SK-N-DZ (cell line): ENCODE data around the gene CD209.
"Not testable (repeated sequence)": the region's sequence is repeated elsewhere in the genome, so short reads cannot be mapped to it uniquely, and the experiment has no call there.

Experiments
- DNase-seq: peaks from one replicate; pipeline ENCODE4 v3.0.0-alpha.2; 2015; ENCODE audit warnings: low spot score

Gene CD209

DNA sequence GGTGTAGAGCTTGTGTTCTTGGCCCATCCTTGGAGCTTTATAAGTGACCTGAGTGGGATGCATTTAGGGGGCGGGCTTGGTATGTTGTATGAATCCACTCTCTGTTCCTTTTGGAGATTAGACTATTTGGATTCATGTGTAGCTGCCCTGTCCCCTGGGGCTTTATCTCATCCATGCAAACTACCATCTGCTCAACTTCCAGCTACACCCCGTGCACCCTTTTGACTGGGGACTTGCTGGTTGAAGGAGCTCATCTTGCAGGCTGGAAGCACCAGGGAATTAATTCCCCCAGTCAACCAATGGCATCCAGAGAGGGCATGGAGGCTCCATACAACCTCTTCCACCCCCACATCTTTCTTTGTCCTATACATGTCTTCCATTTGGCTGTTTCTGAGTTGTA, 21.8 kb upstream of the CD209 start:
- no peak for DNase-seq

- DNase-seq = no peak
Measured at GRCh38 chr19:7767487-7767886, 20.2 kb upstream of the CD209 start.

GRCh38 chr19:7766535-7766934, 19.2 kb upstream of the CD209 start:
- no peak for DNase-seq

DNA sequence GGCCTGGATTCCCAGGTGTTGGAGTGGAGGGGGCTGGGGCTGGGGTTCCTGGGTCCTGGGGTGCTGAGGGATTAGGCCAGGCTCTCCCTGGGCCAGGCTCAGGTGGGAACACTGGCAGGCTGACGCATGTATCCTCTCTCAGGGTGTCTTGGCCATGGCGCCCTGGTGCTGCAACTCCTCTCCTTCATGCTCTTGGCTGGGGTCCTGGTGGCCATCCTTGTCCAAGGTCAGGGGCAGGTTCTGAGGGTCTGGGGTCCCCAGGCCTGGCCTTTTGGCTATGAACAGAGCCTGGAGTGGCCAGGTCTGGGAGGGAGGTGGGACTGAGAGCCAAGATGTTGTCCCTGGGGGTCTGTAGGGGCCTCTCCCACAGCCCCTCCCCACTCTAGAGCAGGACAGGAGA, 17.7 kb upstream of the CD209 start:
- DNase-seq = not testable (repeated sequence)

GRCh38 chr19:7764157-7764556, 16.8 kb upstream of the CD209 start:
- not testable (repeated sequence) for DNase-seq

DNA sequence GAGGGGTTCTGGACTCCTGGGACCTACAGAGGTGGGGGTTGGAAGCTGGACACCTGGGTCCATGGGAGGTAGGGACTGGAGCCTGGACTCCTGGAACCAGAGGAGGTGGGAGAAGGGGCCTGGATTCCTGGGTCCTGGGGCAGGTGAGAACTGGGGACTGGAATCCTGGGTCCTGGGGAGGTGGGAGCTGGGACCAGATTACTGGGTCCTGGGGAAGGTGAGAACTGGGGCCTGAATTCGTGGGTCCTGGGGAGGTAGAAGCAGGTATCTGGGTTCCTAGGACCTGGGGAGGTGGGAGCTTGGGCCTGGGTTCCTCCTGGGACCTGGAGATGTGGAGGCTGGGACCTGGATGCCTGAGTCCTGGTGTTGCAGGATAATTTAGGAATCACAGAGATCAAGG, 16.4 kb upstream of the CD209 start:
- DNase-seq = no peak

DNA sequence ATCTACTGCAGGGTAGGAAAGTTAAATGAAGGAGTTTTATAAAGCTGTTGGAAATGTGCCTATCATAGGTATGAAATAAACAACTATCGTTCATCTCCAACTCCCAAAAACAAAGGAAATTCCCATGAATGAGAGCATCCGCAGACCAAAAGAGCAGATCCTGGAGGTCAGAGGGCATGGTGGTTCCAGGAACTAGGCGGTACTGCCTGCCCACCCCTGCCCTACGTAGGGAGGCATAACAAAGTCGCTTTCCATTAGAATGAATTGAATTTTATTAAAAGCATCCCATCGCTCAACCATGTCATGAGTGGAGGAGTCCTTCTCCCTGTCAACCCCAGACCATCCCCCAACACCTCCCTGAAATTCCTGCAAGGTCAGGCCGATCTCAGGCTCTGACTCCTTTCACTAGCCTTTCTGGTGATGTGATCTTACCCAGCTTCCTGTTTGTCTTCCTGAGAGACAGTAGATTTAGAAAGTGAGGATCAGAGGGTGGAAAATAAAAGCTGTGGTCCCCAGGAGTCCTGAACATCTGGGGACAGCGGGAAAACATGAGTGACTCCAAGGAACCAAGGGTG, 15.5 kb upstream of the CD209 start, which contains the start of gene CLEC4M:
Gene CLEC4M (plus strand): TSS at position 525 of the 575 bp plus-strand sequence. CDS start 24 bp downstream, at position 549.
- DNase-seq = no peak

DNA sequence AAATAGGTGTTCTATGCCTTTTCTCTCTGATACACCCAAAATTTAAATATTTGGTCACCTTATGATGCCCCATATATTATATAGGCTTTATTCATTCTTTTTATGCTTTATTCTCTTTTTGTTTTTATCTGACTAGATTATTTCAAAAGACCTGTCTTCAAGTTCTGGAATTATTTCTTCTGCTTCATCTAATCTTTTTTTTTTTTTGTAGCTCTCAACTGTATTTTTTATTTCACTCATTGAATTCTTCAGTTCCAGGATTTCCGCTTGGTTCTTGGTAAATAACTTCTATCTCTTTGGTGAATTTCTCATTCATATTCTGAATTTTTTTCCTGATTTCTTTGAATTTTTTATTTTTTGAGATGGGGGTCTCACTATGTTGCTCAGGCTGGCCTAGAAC, 11.8 kb upstream of the CD209 start:
- DNase-seq = no peak

DNA sequence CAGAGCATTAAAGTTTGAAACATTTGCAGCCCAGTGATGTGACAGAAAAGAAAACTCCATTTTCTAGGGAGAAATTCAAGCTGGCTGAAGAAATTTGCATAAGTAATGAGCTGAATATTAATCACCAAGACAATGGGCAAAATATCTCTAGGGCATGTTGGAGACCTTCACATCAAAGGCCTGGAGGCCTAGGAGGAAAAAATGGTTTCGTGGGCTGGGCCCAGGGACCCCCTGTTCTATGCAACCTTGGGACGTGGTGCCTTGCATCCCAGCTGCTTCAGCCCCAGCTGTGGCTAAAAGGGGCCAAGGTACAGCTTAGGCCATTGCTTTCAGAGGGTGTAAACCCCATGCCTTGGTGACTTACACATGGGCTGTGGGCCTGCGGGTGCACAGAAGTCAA, 10.0 kb upstream of the CD209 start:
- DNase-seq = no peak

GRCh38 chr19:7756258-7756657, 8.9 kb upstream of the CD209 start:
- no peak for DNase-seq

DNA sequence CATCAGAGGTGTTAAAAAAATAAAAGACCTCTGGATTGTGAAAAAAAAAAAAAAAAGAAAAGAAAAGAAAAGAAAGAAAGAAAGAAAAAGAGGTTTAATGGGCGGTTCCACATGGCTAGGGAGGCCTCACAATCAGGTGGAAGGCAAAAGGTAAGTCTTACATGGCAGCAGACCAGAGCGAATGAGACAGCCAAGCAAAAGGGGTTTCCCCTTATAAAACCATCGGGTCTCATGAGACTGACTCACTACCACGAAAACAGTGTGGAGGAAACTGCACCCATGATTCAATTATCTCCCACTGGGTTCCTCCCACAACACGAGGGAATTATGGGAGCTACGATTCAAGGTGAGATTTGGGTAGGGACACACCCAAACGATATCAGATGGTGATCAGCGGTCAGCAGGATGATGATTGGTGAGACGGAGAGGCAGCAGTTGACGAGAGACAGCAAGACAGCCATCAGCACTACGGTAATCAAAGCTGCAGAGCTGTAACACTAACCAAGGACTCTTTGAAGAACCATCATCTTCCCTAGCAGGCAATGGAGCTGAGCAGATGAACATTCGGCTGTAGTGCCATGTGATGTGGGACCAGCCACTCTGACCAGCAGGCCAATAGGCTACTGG, 3.9 kb upstream of the CD209 start:
- no peak for DNase-seq

- no peak for DNase-seq
Measured at GRCh38 chr19:7748756-7749155, 1.4 kb upstream of the CD209 start.

DNA sequence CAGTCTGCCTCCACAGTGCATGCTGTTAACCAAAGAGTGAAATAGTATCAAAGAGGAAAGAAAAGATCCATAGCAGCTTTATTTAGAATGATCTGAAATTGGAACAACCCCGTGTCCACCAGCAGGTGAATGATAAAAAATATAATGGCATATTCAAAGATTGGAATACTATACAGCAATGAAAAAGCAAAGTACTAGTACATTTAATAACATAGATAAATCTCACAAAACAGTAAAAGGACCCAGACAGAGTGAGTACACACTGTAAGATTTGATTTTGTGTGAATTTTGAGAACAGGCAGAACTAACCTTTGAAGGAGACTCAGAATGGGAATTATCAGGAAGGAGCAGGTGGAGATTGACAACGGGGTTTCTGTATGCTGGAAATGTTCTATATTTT, 837 bp upstream of the CD209 start:
- no peak for DNase-seq

- not testable (repeated sequence) for DNase-seq
Measured at GRCh38 chr19:7746306-7746705, 1.0 kb downstream of the CD209 start.

DNA sequence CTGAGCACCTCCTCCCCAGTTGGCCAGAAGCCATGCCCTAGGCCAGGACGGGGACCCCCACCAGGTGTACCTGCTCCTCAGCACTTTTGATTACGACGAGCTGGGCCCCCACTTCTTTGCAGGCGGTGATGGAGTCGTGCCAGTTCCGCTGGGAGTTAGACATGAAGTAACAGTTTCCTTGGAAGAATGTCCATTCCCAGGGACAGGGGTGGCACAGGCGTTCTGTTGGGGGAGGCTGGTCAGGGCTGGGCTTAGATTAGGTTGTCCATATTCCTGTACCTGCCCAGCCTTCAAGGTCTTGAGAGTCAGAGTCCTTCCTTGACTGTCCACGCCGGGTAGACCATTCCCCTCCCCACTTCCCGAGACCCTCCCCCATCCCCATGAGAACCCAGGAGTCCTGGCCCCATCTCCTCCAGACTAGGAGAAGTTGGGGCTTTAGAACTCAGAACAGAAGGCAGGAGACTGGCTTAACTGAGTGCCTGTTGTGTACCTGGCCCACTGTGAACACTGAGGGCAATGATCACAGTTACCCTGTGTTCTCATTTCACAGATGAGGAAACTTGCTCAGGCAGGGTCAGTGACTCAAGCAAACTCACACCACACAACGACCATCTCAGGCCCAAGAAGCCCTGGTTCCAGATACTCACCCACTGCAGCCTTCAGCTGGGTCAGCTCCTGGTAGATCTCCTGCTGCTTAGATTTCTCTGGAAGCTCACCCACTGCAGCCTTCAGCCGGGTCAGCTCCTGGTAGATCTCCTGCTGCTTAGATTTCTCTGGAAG, 2.3 kb downstream of the CD209 start:
- DNase-seq = no peak

GRCh38 chr19:7744199-7744786, 3.0 kb downstream of the CD209 start:
- no peak for DNase-seq

DNA sequence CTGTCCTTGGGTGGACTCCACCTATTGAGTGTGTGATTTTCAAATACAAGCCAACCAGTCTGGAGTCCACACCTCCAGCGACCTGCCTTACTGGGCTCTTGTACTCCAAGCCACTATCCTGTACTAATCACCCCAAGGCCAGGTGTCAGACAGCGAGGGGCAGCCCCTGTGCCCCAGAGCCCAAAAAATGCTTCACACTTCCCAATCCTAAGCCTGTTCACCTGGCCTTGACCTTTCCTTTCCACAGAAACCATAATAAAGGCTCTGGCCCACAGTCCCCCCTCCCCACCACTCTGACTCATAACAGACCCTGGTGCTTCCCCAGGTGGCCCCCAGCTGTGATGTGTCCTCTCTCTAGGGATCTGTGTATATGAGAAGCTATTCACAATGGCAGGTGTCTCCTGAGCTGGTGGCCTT, 3.9 kb downstream of the CD209 start:
- DNase-seq = no peak

DNA sequence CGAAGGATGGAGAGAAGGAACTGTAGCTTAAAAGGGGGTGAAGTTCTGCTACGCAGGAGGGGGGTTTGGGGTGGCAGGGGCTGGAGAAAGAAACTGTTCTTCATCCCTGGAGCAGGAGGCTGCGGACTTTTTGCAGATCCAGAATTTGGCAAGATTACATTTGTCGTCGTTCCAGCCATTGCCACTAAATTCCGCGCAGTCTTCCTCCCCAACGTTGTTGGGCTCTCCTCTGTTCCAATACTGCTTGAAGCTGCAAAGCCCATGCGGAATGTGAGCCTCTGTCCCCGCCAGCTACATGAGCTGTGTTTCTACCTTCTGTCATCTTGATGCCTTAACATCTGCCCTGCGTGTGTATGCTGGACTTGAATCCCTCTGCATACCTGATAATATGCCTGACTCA, 4.3 kb downstream of the CD209 start:
- no peak for DNase-seq

DNA sequence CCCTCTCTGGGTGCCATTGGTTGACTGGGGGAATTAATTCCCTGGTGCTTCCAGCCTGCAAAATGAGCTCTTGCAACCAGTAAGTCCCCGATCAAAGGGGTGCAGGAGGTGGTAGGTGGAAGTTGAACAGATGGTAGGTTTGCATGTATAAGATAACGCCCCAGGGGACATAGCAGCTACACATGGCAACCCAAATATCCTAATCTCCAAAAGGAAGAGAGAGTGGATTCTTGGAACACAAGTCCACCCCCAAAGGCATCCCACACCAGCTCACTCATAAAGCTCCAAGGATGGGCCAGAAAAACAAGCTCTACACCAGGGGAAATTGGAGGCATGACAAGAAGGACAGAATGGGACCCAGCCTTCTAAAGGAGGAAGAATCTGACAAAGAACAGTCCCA, 4.8 kb downstream of the CD209 start:
- DNase-seq = no peak

- DNase-seq = no peak
Measured at GRCh38 chr19:7740682-7741054, 6.7 kb downstream of the CD209 start.

GRCh38 chr19:7739801-7740681, 7.3 kb downstream of the CD209 start:
- no peak for DNase-seq
